ENCODE results near the gene ENKD1. TPM values are rescaled to one million over a fixed set of nuclear protein-coding genes. Genes with fewer than 3 reads are reported as not detected.

ENKD1 gene
- total and polyA plus RNA-seq, 9 donors, result 8.0 to 45.6 (median 21.7) TPM

DNA sequence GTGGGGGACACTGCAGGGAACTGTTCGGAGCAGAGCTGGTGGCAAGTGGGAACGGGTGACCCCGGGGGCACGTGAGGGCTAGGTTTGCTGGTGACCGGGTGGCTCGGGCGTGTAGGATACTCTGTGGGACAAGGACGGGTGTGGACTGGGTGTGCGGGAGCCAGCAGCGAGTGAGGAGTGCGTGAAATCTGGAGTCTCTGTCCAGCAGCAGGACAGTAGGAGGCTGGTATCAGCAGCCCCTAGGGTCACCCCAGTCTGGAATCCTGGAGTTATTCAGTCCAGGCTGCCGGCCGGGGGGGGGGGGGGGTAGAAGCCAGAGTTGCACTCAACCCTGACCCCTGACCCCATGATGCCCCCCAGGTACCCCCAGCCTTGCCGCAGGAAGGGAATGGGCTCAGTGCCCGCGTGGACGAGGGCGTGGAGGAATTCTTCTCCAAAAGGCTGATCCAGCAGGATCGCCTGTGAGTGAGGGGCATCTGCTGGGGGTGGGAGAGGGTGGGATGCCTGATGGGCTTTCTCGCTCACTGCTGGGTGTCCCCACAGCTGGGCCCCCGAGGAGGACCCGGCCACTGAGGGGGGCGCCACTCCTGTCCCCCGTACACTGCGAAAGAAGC is 12.7 kb downstream of the ENKD1 start:
- peak in 2 of 5 donors; percentile 38 to 48 for DNase-seq
- TF ChIP-seq POLR2A (IDR thresholded peaks at IDR 0.05) (no peak), EP300 (IDR thresholded peaks at IDR 0.05) (no peak)
- TF ChIP-seq, protein P1, sequence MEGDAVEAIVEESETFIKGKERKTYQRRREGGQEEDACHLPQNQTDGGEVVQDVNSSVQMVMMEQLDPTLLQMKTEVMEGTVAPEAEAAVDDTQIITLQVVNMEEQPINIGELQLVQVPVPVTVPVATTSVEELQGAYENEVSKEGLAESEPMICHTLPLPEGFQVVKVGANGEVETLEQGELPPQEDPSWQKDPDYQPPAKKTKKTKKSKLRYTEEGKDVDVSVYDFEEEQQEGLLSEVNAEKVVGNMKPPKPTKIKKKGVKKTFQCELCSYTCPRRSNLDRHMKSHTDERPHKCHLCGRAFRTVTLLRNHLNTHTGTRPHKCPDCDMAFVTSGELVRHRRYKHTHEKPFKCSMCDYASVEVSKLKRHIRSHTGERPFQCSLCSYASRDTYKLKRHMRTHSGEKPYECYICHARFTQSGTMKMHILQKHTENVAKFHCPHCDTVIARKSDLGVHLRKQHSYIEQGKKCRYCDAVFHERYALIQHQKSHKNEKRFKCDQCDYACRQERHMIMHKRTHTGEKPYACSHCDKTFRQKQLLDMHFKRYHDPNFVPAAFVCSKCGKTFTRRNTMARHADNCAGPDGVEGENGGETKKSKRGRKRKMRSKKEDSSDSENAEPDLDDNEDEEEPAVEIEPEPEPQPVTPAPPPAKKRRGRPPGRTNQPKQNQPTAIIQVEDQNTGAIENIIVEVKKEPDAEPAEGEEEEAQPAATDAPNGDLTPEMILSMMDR (IDR thresholded peaks at IDR 0.05), result no peak
- 15 to 23% (median 21%) methylated on average over 20 to 25 of the region's 25 CpGs for WGBS, 3 donors
- Histone ChIP-seq H3K4me3 (no peak overlapping the region), H3K9me3 (no peaks in the 10 kb centered on the region), H3K27ac (no peak overlapping the region), H3K27me3 (peaks cover 5% of the 10 kb centered on the region), H3K36me3 (no peaks in the 10 kb centered on the region), H3K4me1 (ENCODE audit: insufficient read depth) (peaks cover 8% of the 10 kb centered on the region)
- intact Hi-C loops (cut with DNase I), result loop anchor here in 1 of 4 donors (5.0 kb wide), 1 partner anchor 87 kb away; no protein-coding TSS in a partner anchor

DNA sequence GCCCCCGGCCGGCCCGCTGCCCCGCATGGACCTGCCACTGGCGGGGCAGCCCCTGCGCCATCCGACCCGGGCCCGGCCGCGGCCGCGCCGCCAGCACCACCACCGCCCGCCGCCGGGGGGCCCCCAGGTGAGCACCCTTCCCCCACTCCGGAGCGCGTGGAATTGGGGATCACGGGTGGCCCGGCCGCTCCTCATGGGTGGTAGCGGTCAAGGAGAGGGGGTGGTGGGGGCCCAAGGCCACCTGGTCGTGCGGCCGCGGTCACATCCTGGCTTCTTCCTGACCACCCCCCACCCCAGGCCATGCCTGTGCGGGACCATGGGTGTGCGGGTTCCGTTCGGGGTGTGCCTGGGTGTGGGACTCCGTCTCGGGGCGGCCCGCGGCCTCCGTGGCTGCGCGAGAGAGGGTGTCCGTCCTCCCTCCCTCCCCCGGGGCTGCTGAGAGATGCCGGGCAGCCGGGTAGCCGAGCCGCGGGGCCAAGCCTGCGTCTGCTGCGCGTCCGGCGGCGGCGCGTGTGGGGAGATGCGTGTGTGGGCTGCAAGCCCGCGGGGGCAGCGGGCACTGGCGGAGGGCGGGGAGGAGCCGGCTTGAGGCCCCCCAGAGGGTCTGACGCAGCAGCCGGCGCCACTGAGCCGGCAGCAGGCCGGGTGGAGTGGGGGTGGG is 13.3 kb downstream of the ENKD1 start:
- no peak for TF ChIP-seq EP300 (IDR thresholded peaks at IDR 0.05)
- TF ChIP-seq, protein P1 (IDR thresholded peaks at IDR 0.05), result peak in 2 of 3 donors; percentile 16 to 21
- Histone ChIP-seq H3K27ac (no peak overlapping the region), H3K9me3 (no peaks in the 10 kb centered on the region), H3K4me3 (peak overlapping the region; percentile 16), H3K36me3 (no peaks in the 10 kb centered on the region), H3K4me1 (ENCODE audit: insufficient read depth) (peaks cover 8% of the 10 kb centered on the region), H3K27me3 (peaks cover 6% of the 10 kb centered on the region)
- 1 to 16% (median 3%) methylated on average over 6 to 68 of the region's 68 CpGs for WGBS, 3 donors
- intact Hi-C loops (cut with DNase I), result loop anchor here in 1 of 4 donors (5.0 kb wide), 1 partner anchor 86 kb away; no protein-coding TSS in a partner anchor
- DNase-seq, result peak in 2 of 5 donors; percentile 39 to 53

- WGBS, 3 donors, result 3 to 10% (median 5%) methylated on average over 35 to 59 of the region's 59 CpGs
- Histone ChIP-seq H3K4me3 (peak overlapping the region; percentile 16), H3K27me3 (peaks cover 6% of the 10 kb centered on the region), H3K4me1 (ENCODE audit: insufficient read depth) (peaks cover 8% of the 10 kb centered on the region), H3K36me3 (no peaks in the 10 kb centered on the region), H3K27ac (no peak overlapping the region), H3K9me3 (no peaks in the 10 kb centered on the region)
- no peak for TF ChIP-seq EP300 (IDR thresholded peaks at IDR 0.05)
- TF ChIP-seq, protein P1 (IDR thresholded peaks at IDR 0.05), result no peak
- no peak for TF ChIP-seq POLR2A (IDR thresholded peaks at IDR 0.05)
- intact Hi-C loops (cut with DNase I), result loop anchor here in 1 of 4 donors (5.0 kb wide), 1 partner anchor 85 kb away; no protein-coding TSS in a partner anchor
- peak in 2 of 5 donors; percentile 46 to 53 for DNase-seq
Measured at GRCh38 chr16:67652578-67653127, 13.9 kb downstream of the ENKD1 start.

- peaks cover 6% of the 10 kb centered on the region for H3K27me3 ChIP-seq
- intact Hi-C loops (cut with DNase I), result loop anchor here in 1 of 4 donors (5.0 kb wide), 1 partner anchor 85 kb away; no protein-coding TSS in a partner anchor
Measured at GRCh38 chr16:67651847-67652246, 14.7 kb downstream of the ENKD1 start.

More at GRCh38 chr16:67651847-67652246, 14.7 kb downstream of the ENKD1 start:
- Histone ChIP-seq H3K9me3 (no peaks in the 10 kb centered on the region), H3K36me3 (no peaks in the 10 kb centered on the region), H3K27ac (no peak overlapping the region), H3K4me1 (ENCODE audit: insufficient read depth) (peaks cover 8% of the 10 kb centered on the region), H3K4me3 (no peak overlapping the region)
- WGBS, 3 donors, result 67 to 75% (median 74%) methylated on average over 4 of the region's 4 CpGs
- no peak for TF ChIP-seq EP300 (IDR thresholded peaks at IDR 0.05)
- TF ChIP-seq, protein P1 (IDR thresholded peaks at IDR 0.05), result no peak
- no peak for TF ChIP-seq POLR2A (IDR thresholded peaks at IDR 0.05)
- no peak for DNase-seq
